Esophagus squamous epithelium (tissue), 4 donors: ENCODE results near the gene COPG1.

Experiments
- CTCF ChIP-seq, 6 experiments: fragments of 450-650 bp in 4 of 6; fragments of 200-600 bp in 2 of 6; sonication (generic) in 2 of 6; IDR thresholded peaks; one replicate each; pipeline ENCODE4 v1.5.1; 2016 to 2019; ENCODE audit warnings: antibody characterized with exemption in 6 of 6, mild to moderate bottlenecking in 4 of 6, moderate library complexity in 4 of 6
- POLR2A ChIP-seq, 4 donors: fragments of 450-650 bp; IDR thresholded peaks; one replicate each; pipeline ENCODE4 v1.6.1; 2017; ENCODE audit warnings: antibody characterized with exemption in 4 of 4, mild to moderate bottlenecking in 4 of 4, moderate library complexity in 3 of 4

DNA sequence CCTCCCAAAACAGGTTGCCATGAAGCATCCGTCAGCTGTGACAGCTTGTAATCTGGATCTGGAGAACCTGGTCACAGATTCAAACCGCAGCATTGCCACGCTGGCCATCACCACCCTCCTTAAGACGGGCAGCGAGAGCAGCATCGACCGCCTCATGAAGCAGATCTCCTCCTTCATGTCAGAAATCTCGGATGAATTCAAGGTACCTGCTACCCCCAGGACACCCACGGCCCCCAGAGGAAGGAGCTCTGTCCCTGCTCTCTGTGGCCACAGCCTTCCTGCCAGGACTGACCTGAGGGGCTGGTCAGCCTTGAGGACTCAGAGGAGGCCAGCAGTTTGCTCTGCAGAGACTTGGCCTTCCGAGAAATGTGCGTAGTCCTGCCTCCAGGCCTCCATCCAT, 11.2 kb downstream of the COPG1 start:
- TF ChIP-seq CTCF (IDR thresholded peaks at IDR 0.05) (no peak), POLR2A (IDR thresholded peaks at IDR 0.05) (no peak)
